ENCODE data around the gene FHIP1A. TPM values are rescaled to one million over a fixed set of nuclear protein-coding genes. Genes with fewer than 3 reads are reported as not detected.

Gene FHIP1A
- total RNA-seq, 3 donors from 2014 or later: 0.32 to 50.2 (median 22.3) TPM

GRCh38 chr4:151428346-151428745, 19.4 kb downstream of the FHIP1A start:
- intact Hi-C loops (cut with DNase I; ENCODE audit: low total_unique reads): no loop called here
- Histone ChIP-seq H3K27ac (no peak overlapping the region), H3K9me3 (no peaks in the 10 kb centered on the region), H3K4me1 (no peaks in the 10 kb centered on the region), H3K4me3 (no peak overlapping the region), H3K27me3 (no peaks in the 10 kb centered on the region), H3K36me3 (no peaks in the 10 kb centered on the region)
- TF ChIP-seq POLR2A (IDR thresholded peaks at IDR 0.05) (no peak), CTCF (IDR thresholded peaks at IDR 0.05) (no peak), POLR2AphosphoS5 (IDR thresholded peaks at IDR 0.05) (no peak)
- no peak for DNase-seq (ENCODE audit: low spot score in 2 of 2)

- H3K27me3 ChIP-seq: no peaks in the 10 kb centered on the region
- no peaks in the 10 kb centered on the region for H3K36me3 ChIP-seq
- no peak overlapping the region for H3K4me3 ChIP-seq
- no peaks in the 10 kb centered on the region for H3K4me1 ChIP-seq
- no peaks in the 10 kb centered on the region for H3K9me3 ChIP-seq
- no peak for DNase-seq (ENCODE audit: low spot score in 2 of 2)
- no peak overlapping the region for H3K27ac ChIP-seq
- intact Hi-C loops (cut with DNase I; ENCODE audit: low total_unique reads): no loop called here
- TF ChIP-seq POLR2AphosphoS5 (IDR thresholded peaks at IDR 0.05) (no peak), POLR2A (IDR thresholded peaks at IDR 0.05) (no peak), CTCF (IDR thresholded peaks at IDR 0.05) (no peak)
Measured at GRCh38 chr4:151429957-151430570, 21.1 kb downstream of the FHIP1A start.

GRCh38 chr4:151430740-151431457, 21.9 kb downstream of the FHIP1A start:
- Histone ChIP-seq H3K36me3 (no peaks in the 10 kb centered on the region), H3K27me3 (no peaks in the 10 kb centered on the region), H3K4me3 (no peak overlapping the region), H3K27ac (no peak overlapping the region), H3K4me1 (no peaks in the 10 kb centered on the region), H3K9me3 (no peaks in the 10 kb centered on the region)
- no peak for TF ChIP-seq POLR2A (IDR thresholded peaks at IDR 0.05)
- TF ChIP-seq POLR2AphosphoS5 (IDR thresholded peaks at IDR 0.05): no peak
- no peak for TF ChIP-seq CTCF (IDR thresholded peaks at IDR 0.05)
- no peak for DNase-seq (ENCODE audit: low spot score in 2 of 2)
- intact Hi-C loops (cut with DNase I; ENCODE audit: low total_unique reads): no loop called here

- intact Hi-C loops (cut with DNase I; ENCODE audit: low total_unique reads): no loop called here
- Histone ChIP-seq H3K36me3 (no peaks in the 10 kb centered on the region), H3K9me3 (no peaks in the 10 kb centered on the region), H3K27me3 (no peaks in the 10 kb centered on the region), H3K4me1 (no peaks in the 10 kb centered on the region), H3K4me3 (no peak overlapping the region), H3K27ac (no peak overlapping the region)
- no peak for TF ChIP-seq POLR2AphosphoS5 (IDR thresholded peaks at IDR 0.05)
- no peak for TF ChIP-seq POLR2A (IDR thresholded peaks at IDR 0.05)
- TF ChIP-seq CTCF (IDR thresholded peaks at IDR 0.05): no peak
- no peak for DNase-seq (ENCODE audit: low spot score in 2 of 2)
Measured at GRCh38 chr4:151431728-151432127, 22.8 kb downstream of the FHIP1A start.

- H3K27ac ChIP-seq: no peak overlapping the region
- intact Hi-C loops (cut with DNase I; ENCODE audit: low total_unique reads): no loop called here
Measured at GRCh38 chr4:151432654-151433053, 23.7 kb downstream of the FHIP1A start.

More at GRCh38 chr4:151432654-151433053, 23.7 kb downstream of the FHIP1A start:
- TF ChIP-seq CTCF (IDR thresholded peaks at IDR 0.05) (no peak), POLR2A (IDR thresholded peaks at IDR 0.05) (no peak), POLR2AphosphoS5 (IDR thresholded peaks at IDR 0.05) (no peak)
- Histone ChIP-seq H3K4me3 (no peak overlapping the region), H3K4me1 (no peaks in the 10 kb centered on the region), H3K27me3 (no peaks in the 10 kb centered on the region), H3K36me3 (no peaks in the 10 kb centered on the region), H3K9me3 (no peaks in the 10 kb centered on the region)
- no peak for DNase-seq (ENCODE audit: low spot score in 2 of 2)
